ENCODE measurements around the gene ABCA1.
"Not testable (repeated sequence)": the region's sequence is repeated elsewhere in the genome, so short reads cannot be mapped to it uniquely, and the experiment has no call there.

The ABCA1 gene

GRCh38 chr9:104868687-104869404, 59.1 kb downstream of the ABCA1 start:
- DNase-seq = no peak

DNA sequence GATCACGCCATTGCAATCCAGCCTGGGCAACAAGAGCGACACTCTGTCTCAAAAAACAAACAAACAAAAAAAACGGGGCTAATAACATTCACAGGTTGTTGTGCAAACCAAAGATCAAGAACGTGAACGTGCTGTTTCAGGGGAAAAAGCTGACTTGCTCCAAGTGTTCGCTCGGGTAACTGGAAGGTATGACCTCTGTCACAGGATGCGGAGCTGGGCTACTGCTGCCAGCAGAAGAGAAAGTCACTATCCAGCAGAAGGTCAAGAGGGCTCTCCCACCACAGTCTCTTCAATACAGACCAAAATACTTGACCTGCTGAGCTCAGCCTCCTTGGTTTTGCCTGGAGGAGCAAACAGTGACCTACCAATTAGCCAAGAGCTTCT, 59.7 kb downstream of the ABCA1 start:
- no peak for DNase-seq

GRCh38 chr9:104866191-104866590, 61.8 kb downstream of the ABCA1 start:
- no peak for DNase-seq

GRCh38 chr9:104864675-104865104, 63.3 kb downstream of the ABCA1 start:
- no peak for DNase-seq

GRCh38 chr9:104863180-104863883, 64.6 kb downstream of the ABCA1 start:
- peak; percentile 82 for DNase-seq

DNA sequence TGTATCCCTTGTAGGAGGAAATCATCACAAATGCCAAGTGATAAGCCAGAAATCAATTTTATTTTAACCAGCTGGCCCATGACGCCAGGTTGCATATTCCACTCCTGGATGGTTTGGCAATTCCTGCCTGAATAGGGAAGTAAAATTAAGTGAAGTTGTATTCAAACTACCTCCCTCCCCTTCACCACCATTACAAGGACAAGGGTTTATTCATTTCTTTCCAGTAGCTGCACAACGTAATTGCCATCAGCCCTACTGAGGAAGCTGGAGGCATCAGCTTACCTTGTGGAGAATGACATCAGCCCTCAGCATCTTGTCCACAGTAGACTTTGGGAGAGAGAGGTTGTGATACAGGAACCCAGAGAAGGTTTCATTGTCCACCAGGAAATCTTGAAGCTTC, 66.6 kb downstream of the ABCA1 start:
- no peak for DNase-seq

GRCh38 chr9:104860263-104860662, 67.7 kb downstream of the ABCA1 start:
- no peak for DNase-seq

DNA sequence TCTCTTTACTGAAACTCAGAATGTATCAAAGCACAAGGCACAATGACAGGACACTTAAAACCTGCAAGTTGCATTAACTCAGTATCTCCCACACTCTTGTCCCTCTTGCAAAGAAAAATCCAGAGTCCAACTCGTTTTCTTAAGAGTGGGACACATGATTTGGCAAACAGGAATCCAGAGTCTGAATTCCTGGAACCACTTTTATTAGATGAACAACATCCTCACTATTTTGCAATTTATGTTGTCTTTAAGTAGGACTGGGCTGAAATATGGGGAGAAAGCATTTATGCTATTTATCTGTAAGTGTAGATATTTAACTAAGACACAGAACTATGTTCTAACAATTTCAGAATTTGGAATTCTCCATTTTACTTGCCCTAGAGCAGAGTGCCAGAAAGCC, 69.1 kb downstream of the ABCA1 start:
- DNase-seq = no peak

DNA sequence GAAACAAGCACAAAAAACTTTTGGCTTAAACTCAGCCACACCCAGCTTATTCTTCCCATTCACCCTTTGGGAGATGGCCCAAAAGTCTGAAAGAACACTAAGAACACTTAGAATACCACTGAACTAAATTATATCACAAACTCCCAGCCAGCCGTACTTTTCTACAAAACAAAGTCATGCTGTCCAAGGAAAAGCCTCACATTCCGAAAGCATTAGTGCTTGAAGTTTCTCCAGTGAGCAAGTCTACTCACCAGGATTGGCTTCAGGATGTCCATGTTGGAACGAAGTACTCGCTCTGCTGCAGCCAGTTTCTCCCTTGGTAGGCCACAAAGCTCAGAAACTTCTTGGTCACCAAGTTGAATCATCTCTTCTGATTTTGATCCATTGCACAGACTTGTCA, 69.7 kb downstream of the ABCA1 start:
- no peak for DNase-seq

- DNase-seq = no peak
Observed at GRCh38 chr9:104856413-104856941, 71.5 kb downstream of the ABCA1 start.

DNA sequence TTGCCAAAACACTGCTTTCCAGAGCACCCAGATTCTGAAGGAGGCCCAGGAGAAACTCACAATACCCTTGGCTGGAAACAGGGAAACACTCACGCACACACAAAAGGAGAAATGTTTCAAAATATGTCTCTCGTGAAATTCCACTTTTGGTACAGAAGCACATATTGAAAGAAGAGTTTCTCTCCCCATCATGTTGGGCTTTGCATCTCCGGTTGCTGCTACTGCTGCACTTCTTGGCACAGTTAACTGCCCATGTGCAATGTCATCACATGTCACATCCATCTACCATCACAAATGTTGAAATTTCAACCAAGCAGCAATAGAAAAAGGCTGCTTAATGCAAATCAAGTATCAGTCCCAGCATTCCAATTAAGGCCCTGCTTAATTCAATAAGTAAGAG, 72.1 kb downstream of the ABCA1 start:
- no peak for DNase-seq

DNA sequence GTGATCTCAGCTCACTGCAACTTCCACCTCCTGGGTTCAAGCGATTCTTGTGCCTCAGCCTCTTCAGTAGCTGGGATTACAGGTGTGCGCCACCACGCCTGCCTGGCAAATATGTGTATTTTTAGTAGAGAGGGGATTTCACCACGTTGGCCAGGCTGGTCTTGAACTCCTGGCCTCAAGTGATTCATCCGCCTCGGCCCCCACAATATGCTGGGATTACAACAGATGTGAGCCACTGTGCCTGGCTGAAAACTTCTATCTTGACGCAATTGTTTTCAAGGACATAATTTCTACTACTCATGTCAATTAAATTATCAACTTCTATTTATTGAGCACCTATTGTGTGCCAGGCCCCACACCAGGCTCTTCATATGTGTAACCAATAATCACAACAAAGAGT, 72.7 kb downstream of the ABCA1 start:
- DNase-seq = not testable (repeated sequence)

GRCh38 chr9:104854613-104855012, 73.3 kb downstream of the ABCA1 start:
- DNase-seq = no peak

DNA sequence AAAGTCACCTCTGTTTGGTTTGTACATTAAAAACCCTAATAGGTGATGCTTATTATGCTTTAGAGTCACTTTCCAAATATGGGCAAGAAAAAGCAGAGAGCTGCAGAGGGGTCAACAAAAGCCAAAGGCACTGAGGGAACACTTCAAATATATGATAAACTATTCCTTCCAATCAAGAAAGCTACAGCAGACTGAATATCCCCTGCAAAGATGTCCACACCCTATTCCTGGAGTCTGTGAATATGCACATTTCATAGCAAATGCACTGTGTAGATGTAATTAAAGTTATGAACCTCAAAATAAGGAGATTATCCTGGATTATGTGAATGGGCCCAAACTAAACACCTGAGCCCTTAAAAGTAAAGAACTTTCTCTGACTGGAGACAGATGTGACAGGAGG, 74.3 kb downstream of the ABCA1 start:
- DNase-seq = no peak

DNA sequence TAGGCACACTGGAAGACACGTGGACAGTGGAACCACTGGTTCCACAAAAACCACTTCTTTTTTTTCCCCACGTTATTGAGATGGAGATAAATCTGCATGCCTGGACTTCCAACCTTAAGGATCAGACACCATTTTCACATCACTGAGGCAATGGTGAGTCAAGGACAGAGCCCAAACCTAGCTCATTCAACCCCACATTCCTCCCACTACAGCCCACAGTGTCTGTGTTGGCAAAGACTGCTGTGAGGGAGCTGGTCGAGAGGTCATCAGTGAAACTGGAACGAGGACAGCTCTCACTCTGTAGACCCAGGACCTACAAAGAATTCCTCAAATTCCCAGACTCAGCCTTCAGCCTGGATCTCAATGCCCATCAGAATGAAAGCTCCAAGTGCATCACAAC, 74.8 kb downstream of the ABCA1 start:
- no peak for DNase-seq

- no peak for DNase-seq
Observed at GRCh38 chr9:104851546-104851920, 76.4 kb downstream of the ABCA1 start.

DNA sequence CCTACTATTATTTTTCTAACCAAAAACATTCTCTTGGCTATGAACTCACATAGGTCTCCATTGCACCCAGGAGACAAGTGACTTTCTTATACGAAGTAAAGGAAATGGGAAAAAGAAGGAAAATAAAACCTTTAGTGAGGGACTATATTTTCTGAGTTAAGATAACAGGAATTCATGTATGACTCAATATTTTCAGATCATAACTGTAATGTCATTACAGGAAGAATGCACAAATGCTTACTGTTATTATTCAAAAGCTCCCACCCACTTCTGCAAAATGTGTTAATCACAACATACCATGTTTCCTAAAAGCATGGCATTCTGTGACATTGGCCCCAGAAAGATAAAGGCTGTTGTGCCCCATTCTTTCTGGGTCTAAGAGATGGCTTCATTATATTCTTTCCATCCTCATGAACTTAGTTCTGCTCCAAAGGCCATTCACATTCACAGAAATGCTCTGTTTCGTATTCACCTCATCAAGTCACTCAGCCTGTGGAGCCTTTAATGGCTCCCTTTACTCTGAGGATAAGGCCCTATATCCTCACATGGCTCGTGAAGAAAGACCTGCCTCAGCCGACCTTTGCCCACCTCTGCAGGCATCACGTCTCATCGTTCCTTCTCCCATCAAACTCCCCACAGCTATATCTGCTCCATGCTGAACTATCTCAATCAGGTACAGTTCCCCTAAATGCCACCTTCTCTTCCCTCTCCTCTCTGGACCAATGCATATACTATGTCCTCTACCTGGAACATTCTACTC, 77.0 kb downstream of the ABCA1 start:
- no peak for DNase-seq

DNA sequence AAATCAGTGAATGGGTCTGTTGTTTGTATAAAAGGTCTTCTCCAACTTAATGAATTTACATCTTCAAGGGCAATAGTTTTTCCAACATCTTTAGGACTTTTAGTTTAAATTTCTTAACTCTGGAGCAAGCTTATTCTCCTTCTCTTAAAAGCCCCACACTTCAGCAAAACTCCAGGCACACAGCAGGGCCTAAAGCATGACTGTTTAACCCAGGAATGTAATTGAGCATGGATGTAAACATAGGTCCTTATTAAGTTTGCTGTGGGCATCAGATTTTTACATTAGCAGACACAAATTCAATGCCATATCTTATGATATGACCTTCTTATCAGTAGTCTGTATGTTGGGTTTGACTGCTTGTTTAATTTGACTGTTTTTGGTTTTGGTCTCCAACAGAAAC, 78.9 kb downstream of the ABCA1 start:
- no peak for DNase-seq

- DNase-seq = no peak
Observed at GRCh38 chr9:104844710-104845109, 83.2 kb downstream of the ABCA1 start.

GRCh38 chr9:104843644-104844240, 84.2 kb downstream of the ABCA1 start:
- no peak for DNase-seq

- DNase-seq = no peak
Observed at GRCh38 chr9:104842698-104843097, 85.3 kb downstream of the ABCA1 start.

GRCh38 chr9:104841601-104842141, 86.3 kb downstream of the ABCA1 start:
- DNase-seq = no peak

- no peak for DNase-seq
Observed at GRCh38 chr9:104838958-104839357, 89.0 kb downstream of the ABCA1 start.
